Measurements from ENCODE around the gene DCLRE1B.
A peak's percentile ranks its signal among the peaks of the same experiment; 100 is the strongest.

The DCLRE1B gene

GRCh38 chr1:113874012-113874879 lies 30.9 kb upstream of the DCLRE1B start:
- peak overlapping the region; percentile 58 for H3K4me3 Mint-ChIP-seq
- peaks cover 77% of the 10 kb centered on the region for H3K4me1 Mint-ChIP-seq (ENCODE audit: low read depth)

GRCh38 chr1:113875714-113876113 lies 29.4 kb upstream of the DCLRE1B start:
- Mint-ChIP-seq H3K27ac (peak overlapping the region; percentile 95), H3K36me3 (ENCODE audit: low read depth) (peaks cover 8% of the 10 kb centered on the region), H3K9me3 (no peaks in the 10 kb centered on the region), H3K4me3 (peak overlapping the region; percentile 1), H3K4me1 (ENCODE audit: low read depth) (peaks cover 78% of the 10 kb centered on the region), H3K27me3 (no peaks in the 10 kb centered on the region)

More at GRCh38 chr1:113874012-113874879, 30.9 kb upstream of the DCLRE1B start:
- no peaks in the 10 kb centered on the region for H3K9me3 Mint-ChIP-seq
- H3K36me3 Mint-ChIP-seq (ENCODE audit: low read depth) = peaks cover 19% of the 10 kb centered on the region
- H3K27ac Mint-ChIP-seq = peak overlapping the region; percentile 95
- H3K27me3 Mint-ChIP-seq = no peaks in the 10 kb centered on the region

GRCh38 chr1:113876176-113876575 lies 28.9 kb upstream of the DCLRE1B start:
- peaks cover 3% of the 10 kb centered on the region for H3K36me3 Mint-ChIP-seq (ENCODE audit: low read depth)
- H3K4me3 Mint-ChIP-seq = no peak overlapping the region
- peaks cover 83% of the 10 kb centered on the region for H3K4me1 Mint-ChIP-seq (ENCODE audit: low read depth)
- H3K27ac Mint-ChIP-seq = peak overlapping the region; percentile 95
- no peaks in the 10 kb centered on the region for H3K9me3 Mint-ChIP-seq
- H3K27me3 Mint-ChIP-seq = no peaks in the 10 kb centered on the region

GRCh38 chr1:113879739-113880038 lies 25.4 kb upstream of the DCLRE1B start:
- no peak overlapping the region for H3K4me3 Mint-ChIP-seq
- no peaks in the 10 kb centered on the region for H3K36me3 Mint-ChIP-seq (ENCODE audit: low read depth)
- no peak overlapping the region for H3K27ac Mint-ChIP-seq
- no peaks in the 10 kb centered on the region for H3K9me3 Mint-ChIP-seq
- peaks cover 50% of the 10 kb centered on the region for H3K4me1 Mint-ChIP-seq (ENCODE audit: low read depth)
- no peaks in the 10 kb centered on the region for H3K27me3 Mint-ChIP-seq

GRCh38 chr1:113881661-113882060 lies 23.5 kb upstream of the DCLRE1B start:
- Mint-ChIP-seq H3K27ac (no peak overlapping the region), H3K4me3 (no peak overlapping the region), H3K27me3 (no peaks in the 10 kb centered on the region), H3K9me3 (no peaks in the 10 kb centered on the region), H3K36me3 (ENCODE audit: low read depth) (peaks cover 4% of the 10 kb centered on the region), H3K4me1 (ENCODE audit: low read depth) (peaks cover 34% of the 10 kb centered on the region)

- Mint-ChIP-seq H3K4me1 (ENCODE audit: low read depth) (peaks cover 12% of the 10 kb centered on the region), H3K9me3 (no peaks in the 10 kb centered on the region), H3K27me3 (no peaks in the 10 kb centered on the region), H3K36me3 (ENCODE audit: low read depth) (peaks cover 9% of the 10 kb centered on the region), H3K4me3 (no peak overlapping the region), H3K27ac (no peak overlapping the region)
These were observed 18.4 kb upstream of the DCLRE1B start for GRCh38 chr1:113886417-113887401.

GRCh38 chr1:113887402-113888175 lies 17.5 kb upstream of the DCLRE1B start, which contains the start of gene BCL2L15:
Gene BCL2L15, minus strand, starts transcription at chr1:113887581. Its CDS starts 206 bp downstream, at chr1:113887375.
- peaks cover 12% of the 10 kb centered on the region for H3K4me1 Mint-ChIP-seq (ENCODE audit: low read depth)
- no peaks in the 10 kb centered on the region for H3K9me3 Mint-ChIP-seq
- no peak within 1 kb of the TSS for H3K4me3 Mint-ChIP-seq
- H3K27ac Mint-ChIP-seq = no peak within 1 kb of the TSS
- no peaks in the 10 kb centered on the region for H3K27me3 Mint-ChIP-seq
- peaks cover 14% of the 10 kb centered on the region for H3K36me3 Mint-ChIP-seq (ENCODE audit: low read depth)

GRCh38 chr1:113890816-113891215 lies 14.3 kb upstream of the DCLRE1B start:
- Mint-ChIP-seq H3K27me3 (no peaks in the 10 kb centered on the region), H3K36me3 (ENCODE audit: low read depth) (peaks cover 31% of the 10 kb centered on the region), H3K9me3 (no peaks in the 10 kb centered on the region), H3K27ac (no peak overlapping the region), H3K4me3 (no peak overlapping the region), H3K4me1 (ENCODE audit: low read depth) (peaks cover 12% of the 10 kb centered on the region)

GRCh38 chr1:113891631-113892220 lies 13.4 kb upstream of the DCLRE1B start:
- Mint-ChIP-seq H3K4me3 (no peak overlapping the region), H3K27ac (no peak overlapping the region), H3K36me3 (ENCODE audit: low read depth) (peaks cover 40% of the 10 kb centered on the region), H3K27me3 (no peaks in the 10 kb centered on the region), H3K9me3 (no peaks in the 10 kb centered on the region), H3K4me1 (ENCODE audit: low read depth) (peaks cover 12% of the 10 kb centered on the region)

- no peaks in the 10 kb centered on the region for H3K27me3 Mint-ChIP-seq
- peaks cover 47% of the 10 kb centered on the region for H3K36me3 Mint-ChIP-seq (ENCODE audit: low read depth)
- H3K4me3 Mint-ChIP-seq = no peak overlapping the region
- peaks cover 9% of the 10 kb centered on the region for H3K4me1 Mint-ChIP-seq (ENCODE audit: low read depth)
- no peaks in the 10 kb centered on the region for H3K9me3 Mint-ChIP-seq
- no peak overlapping the region for H3K27ac Mint-ChIP-seq
These were observed 11.9 kb upstream of the DCLRE1B start for GRCh38 chr1:113893267-113893666.

GRCh38 chr1:113895098-113895497 lies 10.0 kb upstream of the DCLRE1B start:
- Mint-ChIP-seq H3K9me3 (no peaks in the 10 kb centered on the region), H3K27ac (no peak overlapping the region), H3K36me3 (ENCODE audit: low read depth) (peaks cover 66% of the 10 kb centered on the region), H3K27me3 (no peaks in the 10 kb centered on the region), H3K4me1 (ENCODE audit: low read depth) (peaks cover 21% of the 10 kb centered on the region), H3K4me3 (no peak overlapping the region)

GRCh38 chr1:113895961-113896360 lies 9.2 kb upstream of the DCLRE1B start:
- H3K4me1 Mint-ChIP-seq (ENCODE audit: low read depth) = peaks cover 16% of the 10 kb centered on the region
- no peaks in the 10 kb centered on the region for H3K27me3 Mint-ChIP-seq
- H3K27ac Mint-ChIP-seq = no peak overlapping the region
- H3K4me3 Mint-ChIP-seq = no peak overlapping the region
- H3K9me3 Mint-ChIP-seq = no peaks in the 10 kb centered on the region
- peaks cover 68% of the 10 kb centered on the region for H3K36me3 Mint-ChIP-seq (ENCODE audit: low read depth)

GRCh38 chr1:113898241-113898814 lies 6.8 kb upstream of the DCLRE1B start:
- Mint-ChIP-seq H3K9me3 (no peaks in the 10 kb centered on the region), H3K4me3 (no peak overlapping the region), H3K36me3 (ENCODE audit: low read depth) (peaks cover 78% of the 10 kb centered on the region), H3K27ac (peak overlapping the region; percentile 28), H3K27me3 (no peaks in the 10 kb centered on the region), H3K4me1 (ENCODE audit: low read depth) (peaks cover 40% of the 10 kb centered on the region)

- Mint-ChIP-seq H3K36me3 (ENCODE audit: low read depth) (peaks cover 72% of the 10 kb centered on the region), H3K27ac (no peak overlapping the region), H3K4me1 (ENCODE audit: low read depth) (peaks cover 48% of the 10 kb centered on the region), H3K4me3 (no peak overlapping the region), H3K9me3 (no peaks in the 10 kb centered on the region), H3K27me3 (no peaks in the 10 kb centered on the region)
These were observed 6.0 kb upstream of the DCLRE1B start for GRCh38 chr1:113899111-113899510.

Measured in stimulated activated naive CD8-positive, alpha-beta T cell treated with anti-CD3 and anti-CD28 coated beads, Interleukin-15, Interleukin-2, amounts not matched to agents 100 ng/mL and 50 ng/mL, for 24 hours (primary cell).